PC-9 (cell line): Measurements from ENCODE around the gene SMAP2. TPM values are rescaled to one million over a fixed set of nuclear protein-coding genes. Genes with fewer than 3 reads are reported as not detected.

Experiments
- BruUV-seq: library from RNA; stranded (reverse); fragments of 400-500 nt; replicated peaks from 2 replicates; lab custom pipeline; 2021; lab: Mats Ljungman, UMichigan
- CTCF ChIA-PET: fragments of 300-600 bp; sonication (Branson Sonifier 250); formaldehyde crosslinking; loops from one replicate; lab custom pipeline; 2022; ENCODE audit warnings: antibody characterized with exemption; lab: Charles Lee
- POLR2A ChIA-PET: fragments of 300-600 bp; sonication (Branson Sonifier 250); formaldehyde crosslinking; loops from one replicate; lab custom pipeline; 2022; ENCODE audit warnings: antibody characterized with exemption; ENCODE audit not compliant: unreplicated experiment; lab: Charles Lee
- DNase-seq, 2 experiments: peaks; one replicate each; pipeline versions ENCODE4 v3.0.0 to v3.0.0-alpha.2; 2015 to 2022; ENCODE audit warnings: mixed read lengths in 1 of 2
- H2AFZ ChIP-seq: fragments of 200-600 bp; sonication (generic); 2 replicates; pipeline ENCODE4 v1.8.1; 2017; ENCODE audit warnings: antibody characterized with exemption
- H3F3A ChIP-seq: fragments of 200-600 bp; sonication (generic); 2 replicates; pipeline ENCODE4 v1.8.1; 2017; ENCODE audit warnings: antibody characterized with exemption, mild to moderate bottlenecking, low read depth; ENCODE audit not compliant: insufficient read depth
- H3K27ac ChIP-seq: fragments of 200-600 bp; sonication (generic); 2 replicates; pipeline ENCODE4 v1.6.1; 2016; ENCODE audit warnings: mixed run types
- H3K27me3 ChIP-seq: fragments of 200-600 bp; sonication (generic); 2 replicates; pipeline ENCODE4 v1.6.1; 2016; ENCODE audit warnings: low read depth, mixed run types; ENCODE audit not compliant: insufficient read depth
- H3K36me3 ChIP-seq: fragments of 200-600 bp; sonication (generic); 2 replicates; pipeline ENCODE4 v1.6.1; 2016; ENCODE audit warnings: low read depth, mixed run types
- H3K4me1 ChIP-seq: fragments of 200-600 bp; sonication (generic); replicated peaks from 2 replicates; pipeline ENCODE4 v1.6.1; 2016; ENCODE audit warnings: mixed run types; ENCODE audit not compliant: insufficient read depth
- H3K4me2 ChIP-seq: fragments of 200-600 bp; sonication (generic); 2 replicates; pipeline ENCODE4 v1.6.1; 2017; ENCODE audit warnings: mixed run types
- H3K4me3 ChIP-seq: fragments of 200-600 bp; sonication (generic); 2 replicates; pipeline ENCODE4 v1.6.1; 2016; ENCODE audit warnings: mixed run types
- H3K79me2 ChIP-seq: fragments of 200-600 bp; sonication (generic); 2 replicates; pipeline ENCODE4 v1.6.1; 2017; ENCODE audit warnings: low read depth, mixed run types
- H3K9me2 ChIP-seq: fragments of 200-600 bp; sonication (generic); 2 replicates; pipeline ENCODE4 v1.8.1; 2017; ENCODE audit warnings: mild to moderate bottlenecking; ENCODE audit not compliant: insufficient read depth
- H3K9me3 ChIP-seq: fragments of 200-600 bp; sonication (generic); 2 replicates; pipeline ENCODE4 v1.8.1; 2016; ENCODE audit warnings: low read depth; ENCODE audit not compliant: insufficient read depth
- H4K20me1 ChIP-seq: fragments of 200-600 bp; sonication (generic); 2 replicates; pipeline ENCODE4 v1.8.1; 2017; ENCODE audit not compliant: insufficient read depth
- CTCF ChIP-seq: fragments of 200-600 bp; sonication (generic); conservative IDR thresholded peaks from 2 replicates; pipeline ENCODE4 v1.6.1; 2017; ENCODE audit warnings: mixed run types, antibody characterized with exemption, mild to moderate bottlenecking, moderate library complexity
- EZH2 ChIP-seq: fragments of 200-600 bp; sonication (generic); IDR thresholded peaks from 2 replicates; pipeline ENCODE4 v1.8.0; 2017; ENCODE audit warnings: antibody characterized with exemption, low read depth
- intact Hi-C: fragments of 100-400 bp; cut with micrococcal nuclease; formaldehyde crosslinking; loops from one replicate; pipeline ENCODE4 v1.10.0; 2022; ENCODE audit not compliant: unreplicated experiment
- total RNA-seq: library from RNA; stranded (reverse); gene quantifications from 2 replicates; pipeline ENCODE4 v1.2.3, GENCODE V29; 2021

SMAP2 gene
- total RNA-seq, 1 experiment from 2014 or later, result 19.7 TPM

- Histone ChIP-seq H3K4me2 (no peak overlapping the region), H3F3A (no peaks in the 10 kb centered on the region), H4K20me1 (no peaks in the 10 kb centered on the region), H3K4me1 (no peaks in the 10 kb centered on the region), H3K36me3 (no peaks in the 10 kb centered on the region), H3K4me3 (no peak overlapping the region), H2AFZ (no peak overlapping the region), H3K27me3 (peaks cover 7% of the 10 kb centered on the region), H3K9me3 (peaks cover 5% of the 10 kb centered on the region), H3K27ac (no peak overlapping the region), H3K9me2 (no peaks in the 10 kb centered on the region), H3K79me2 (no peaks in the 10 kb centered on the region)
- ChIA-PET CTCF (no interaction called here), POLR2A (interaction anchor here (0.6 kb wide), 1 partner anchor 147 kb away, joined by 3 read pairs; no protein-coding TSS in a partner anchor)
- intact Hi-C loops, result no loop called here
- DNase-seq, result no peak
- no peak for TF ChIP-seq CTCF
- TF ChIP-seq EZH2, result no peak
- no TSS peak for BruUV-seq
Observed at GRCh38 chr1:40362699-40363098, 10.8 kb upstream of the SMAP2 start.

- Histone ChIP-seq H3F3A (no peaks in the 10 kb centered on the region), H3K4me2 (no peak overlapping the region), H3K36me3 (no peaks in the 10 kb centered on the region), H2AFZ (no peak overlapping the region), H3K27ac (no peak overlapping the region), H3K4me3 (no peak overlapping the region), H3K9me3 (peaks cover 5% of the 10 kb centered on the region; the same call in 1 of the 2 replicates), H3K79me2 (no peaks in the 10 kb centered on the region), H3K27me3 (peaks cover 7% of the 10 kb centered on the region), H4K20me1 (no peaks in the 10 kb centered on the region), H3K4me1 (no peaks in the 10 kb centered on the region), H3K9me2 (no peaks in the 10 kb centered on the region)
- TF ChIP-seq CTCF, result no peak
- no peak for TF ChIP-seq EZH2
- POLR2A ChIA-PET, result interaction anchor here (0.6 to 0.8 kb wide), 2 partner anchors 18 to 215 kb away, joined by 11 to 18 read pairs; no protein-coding TSS in a partner anchor
- CTCF ChIA-PET, result interaction anchor here (0.6 kb wide), 1 partner anchor 10 kb away, joined by 5 read pairs; the partner anchor contains the start of gene SMAP2
- no peak for DNase-seq
- intact Hi-C loops, result no loop called here
- no TSS peak for BruUV-seq
Observed at GRCh38 chr1:40363721-40364120, 9.8 kb upstream of the SMAP2 start.

- no peak overlapping the region for H3K4me3 ChIP-seq
- H3K36me3 ChIP-seq, result no peaks in the 10 kb centered on the region
- ChIA-PET CTCF (no interaction called here), POLR2A (no interaction called here)
- H3K9me3 ChIP-seq, result no peaks in the 10 kb centered on the region
- peaks cover 17% of the 10 kb centered on the region for H3K4me1 ChIP-seq
- no peak for DNase-seq
- peaks cover 9% of the 10 kb centered on the region; the same call in 1 of the 2 replicates for H3K27me3 ChIP-seq
- no peaks in the 10 kb centered on the region for H3K9me2 ChIP-seq
- no peak overlapping the region for H2AFZ ChIP-seq
- TF ChIP-seq CTCF (no peak), EZH2 (no peak)
- H4K20me1 ChIP-seq, result no peaks in the 10 kb centered on the region
- H3F3A ChIP-seq, result peaks cover 13% of the 10 kb centered on the region; the same call in 1 of the 2 replicates
- peaks cover 10% of the 10 kb centered on the region; the same call in 1 of the 2 replicates for H3K79me2 ChIP-seq
- no TSS peak for BruUV-seq
- intact Hi-C loops, result no loop called here
- H3K27ac ChIP-seq, result no peak overlapping the region
- H3K4me2 ChIP-seq, result no peak overlapping the region
Observed at GRCh38 chr1:40371707-40372258, 1.7 kb upstream of the SMAP2 start.
